Liver (tissue), 9 donors: Measurements from ENCODE around the gene XRCC5. TPM values are rescaled to one million over a fixed set of nuclear protein-coding genes. Genes with fewer than 3 reads are reported as not detected.
A peak's percentile ranks its signal among the peaks of the same experiment; 100 is the strongest.

Experiments
- DNase-seq: peaks from one replicate; pipeline ENCODE4 v3.0.0-alpha.2; 2017; ENCODE audit warnings: low spot score
- H3K27ac ChIP-seq, 2 donors: one replicate each; pipeline ENCODE4 v1.7.0; 2013; ENCODE audit warnings: inconsistent platforms in 2 of 2, low read length in 2 of 2, control low read depth in 1 of 2, low read depth in 1 of 2, mild to moderate bottlenecking in 1 of 2
- H3K27me3 ChIP-seq, 4 donors: one replicate each; pipeline versions ENCODE4 v1.6.1 to v1.7.0; 2013; ENCODE audit warnings: low read length in 3 of 4, inconsistent platforms in 1 of 4, mild to moderate bottlenecking in 1 of 4, moderate library complexity in 1 of 4; ENCODE audit not compliant: control insufficient read depth in 4 of 4, insufficient read depth in 4 of 4
- H3K36me3 ChIP-seq, 4 donors: one replicate each; pipeline versions ENCODE4 v1.6.1 to v1.7.0; 2013; ENCODE audit warnings: low read length in 3 of 4, mild to moderate bottlenecking in 3 of 4, low read depth in 1 of 4, moderate library complexity in 1 of 4; ENCODE audit not compliant: control insufficient read depth in 4 of 4, insufficient read depth in 3 of 4
- H3K4me1 ChIP-seq, 4 donors: one replicate each; pipeline versions ENCODE4 v1.6.1 to v1.7.0; 2013; ENCODE audit warnings: low read length in 3 of 4, mild to moderate bottlenecking in 3 of 4, moderate library complexity in 1 of 4; ENCODE audit not compliant: control insufficient read depth in 4 of 4, insufficient read depth in 4 of 4
- H3K4me3 ChIP-seq, 3 donors: one replicate each; pipeline versions ENCODE4 v1.6.1 to v1.7.0; 2013; ENCODE audit warnings: low read length in 3 of 3, control low read depth in 1 of 3, low read depth in 1 of 3, mild to moderate bottlenecking in 1 of 3
- H3K9ac ChIP-seq, 2 donors: one replicate each; pipeline ENCODE4 v1.7.0; 2013; ENCODE audit warnings: low read length in 2 of 2, mild to moderate bottlenecking in 2 of 2, moderate library complexity in 2 of 2, control low read depth in 1 of 2, low read depth in 1 of 2
- H3K9me3 ChIP-seq, 4 donors: one replicate each; pipeline versions ENCODE4 v1.6.1 to v1.7.0; 2013; ENCODE audit warnings: low read length in 3 of 4; ENCODE audit not compliant: control insufficient read depth in 4 of 4
- ATF3 ChIP-seq: IDR thresholded peaks from 2 replicates; pipeline ENCODE4 v1.6.1; 2016; ENCODE audit warnings: antibody characterized with exemption
- CTCF ChIP-seq: fragments of 150-350 bp; IDR thresholded peaks from 2 replicates; pipeline ENCODE4 v1.5.1; 2017; ENCODE audit warnings: improper control_type of control experiment, low read depth, low read length; ENCODE audit not compliant: missing input control
- EGR1 ChIP-seq, 2 donors: IDR thresholded peaks; 2 replicates each; pipeline ENCODE4 v1.6.1; 2016 to 2018; ENCODE audit warnings: antibody characterized with exemption in 2 of 2, low read depth in 2 of 2
- FOXA1 ChIP-seq: IDR thresholded peaks from 2 replicates; pipeline ENCODE4 v1.6.1; 2016; ENCODE audit warnings: antibody characterized with exemption
- FOXA2 ChIP-seq: IDR thresholded peaks from 2 replicates; pipeline ENCODE4 v1.6.1; 2016; ENCODE audit warnings: antibody characterized with exemption
- GABPA ChIP-seq, 2 donors: IDR thresholded peaks in 1 of 2; conservative IDR thresholded peaks in 1 of 2; 2 replicates each; pipeline ENCODE4 v1.6.1; 2016; ENCODE audit warnings: antibody characterized with exemption in 2 of 2, mild to moderate bottlenecking in 1 of 2, moderate library complexity in 1 of 2
- HNF4A ChIP-seq, 2 donors: conservative IDR thresholded peaks; 2 replicates each; pipeline ENCODE4 v1.6.1; 2016; ENCODE audit warnings: antibody characterized with exemption in 2 of 2, mild to moderate bottlenecking in 2 of 2
- HNF4G ChIP-seq: IDR thresholded peaks from 2 replicates; pipeline ENCODE4 v1.6.1; 2016; ENCODE audit warnings: antibody characterized with exemption
- JUND ChIP-seq, 2 donors: IDR thresholded peaks; 2 replicates each; pipeline ENCODE4 v1.6.1; 2016; ENCODE audit warnings: antibody characterized with exemption in 2 of 2
- MAX ChIP-seq: IDR thresholded peaks from 2 replicates; pipeline ENCODE4 v1.6.1; 2016; ENCODE audit warnings: antibody characterized with exemption
- NR2F2 ChIP-seq: IDR thresholded peaks from 2 replicates; pipeline ENCODE4 v1.6.1; 2016; ENCODE audit warnings: antibody characterized with exemption
- RAD21 ChIP-seq, 2 donors: IDR thresholded peaks; 2 replicates each; pipeline ENCODE4 v1.6.1; 2016; ENCODE audit warnings: antibody characterized with exemption in 2 of 2, mild to moderate bottlenecking in 2 of 2
- REST ChIP-seq: IDR thresholded peaks from 2 replicates; pipeline ENCODE4 v1.6.1; 2016; ENCODE audit warnings: antibody characterized with exemption, mild to moderate bottlenecking
- RXRA ChIP-seq, 2 donors: IDR thresholded peaks; 2 replicates each; pipeline ENCODE4 v1.6.1; 2017 to 2018; ENCODE audit warnings: antibody characterized with exemption in 2 of 2, mild to moderate bottlenecking in 1 of 2
- SP1 ChIP-seq: IDR thresholded peaks from 2 replicates; pipeline ENCODE4 v1.6.1; 2018; ENCODE audit warnings: antibody characterized with exemption, mild to moderate bottlenecking
- TAF1 ChIP-seq: conservative IDR thresholded peaks from 2 replicates; pipeline ENCODE4 v1.6.1; 2016; ENCODE audit warnings: antibody characterized with exemption, mild to moderate bottlenecking
- YY1 ChIP-seq: IDR thresholded peaks from 2 replicates; pipeline ENCODE4 v1.6.1; 2016; ENCODE audit warnings: antibody characterized with exemption, mild to moderate bottlenecking
- ZBTB33 ChIP-seq: IDR thresholded peaks from 2 replicates; pipeline ENCODE4 v1.6.1; 2016; ENCODE audit warnings: antibody characterized with exemption
- WGBS: extraction: QIAGEN DNeasy Blood & Tissue Kit; methylation state at CpG from one replicate; pipeline ENCODE4 v1.1.7; 2013; 5-methylcytosine and 5-hydroxymethylcytosine counted together
- polyA plus RNA-seq, 2 donors: library from polyadenylated mRNA; stranded (reverse) in 1 of 2; unstranded in 1 of 2; fragments of 200-250 nt in 1 of 2; fragments of >200 nt in 1 of 2; fragmentation: Nextera tagmentation in 1 of 2; extraction: Ambion mirVana in 1 of 2; gene quantifications; one replicate each; pipeline versions ENCODE4 v1.2.1 to v1.2.3, GENCODE V29; 2013 to 2015
- total RNA-seq, 2 donors: library from RNA; depleted of rRNA; stranded (reverse); fragments of >200 nt; gene quantifications; one replicate each; pipeline ENCODE4 v1.2.3, GENCODE V29; 2014
- donor health status: healthy.
- donor health status: healthy.
- donor health status: healthy.
- donor health status: healthy.
- donor health status: healthy.

The XRCC5 gene
- total RNA-seq (100 to 1,000 TPM; 104 to 140 TPM), polyA plus RNA-seq (10 to 100 TPM; 63.7 to 65.4 TPM)

- TF ChIP-seq SP1 (peak; percentile 56), HNF4G (no peak), GABPA (IDR thresholded peaks at IDR 0.05 in 1 of 2, conservative IDR thresholded peaks at IDR 0.05 in 1 of 2) (peak; percentile 75 to 95), NR2F2 (no peak), FOXA1 (no peak), FOXA2 (no peak), EGR1 (IDR thresholded peaks at IDR 0.05; ENCODE audit: low read depth in 2 of 2) (peak; percentile 97), MAX (peak; percentile 96), JUND (IDR thresholded peaks at IDR 0.05) (no peak), ATF3 (no peak), HNF4A (conservative IDR thresholded peaks at IDR 0.05) (peak in 1 of 2 donors; percentile 3), ZBTB33 (peak; percentile 85), YY1 (peak; percentile 85), TAF1 (peak; percentile 60), RXRA (IDR thresholded peaks at IDR 0.05) (peak; percentile 38 to 65), REST (no peak), RAD21 (IDR thresholded peaks at IDR 0.05) (peak in 1 of 2 donors; percentile 65), CTCF (no peak)
- Histone ChIP-seq H3K36me3 (peaks cover 0 to 16% (median 11%) of the 10 kb centered on the region in 4 donors), H3K4me3 (peak within 1 kb of the TSS; percentile 75 to 99 (median 96)), H3K9ac (peak within 1 kb of the TSS; percentile 97), H3K4me1 (peaks cover 4 to 34% (median 22%) of the 10 kb centered on the region in 4 donors), H3K27me3 (no peaks in the 10 kb centered on the region), H3K27ac (peak within 1 kb of the TSS; percentile 86 to 90), H3K9me3 (no peaks in the 10 kb centered on the region)
- peak; percentile 99 for DNase-seq
- WGBS = under 1% methylated on average over 57 of the region's 57 CpGs
These were observed at the start of gene XRCC5 for GRCh38 chr2:216108967-216109921. Gene XRCC5, plus strand, starts transcription at chr2:216109348. Its CDS starts 89 bp downstream, at chr2:216109437.
